ENCODE results near the gene STK39. TPM values are rescaled to one million over a fixed set of nuclear protein-coding genes. Genes with fewer than 3 reads are reported as not detected.

STK39 gene
- total and polyA plus RNA-seq, 2 of the 4 experiments (the other 2 are of a cell fraction): 11.8 to 16.4 TPM

- Histone ChIP-seq H4K5ac (ENCODE audit: low read depth, low read length) (peak overlapping the region; percentile 39; the same call in 1 of the 2 replicates), H4K8ac (ENCODE audit: low read depth in 2 of 2, low read length in 2 of 2) (peak overlapping the region in 1 of 2 experiments; percentile 39; a peak in 1 of 4 replicates), H3K56ac (ENCODE audit: extremely low read depth, insufficient read depth, low read length) (no peak overlapping the region), H4K20me1 (ENCODE audit: insufficient read depth, low read length) (peaks cover 10% of the 10 kb centered on the region; the same call in 1 of the 2 replicates), H3K79me1 (ENCODE audit: low read depth in 1 of 2, low read length in 2 of 2) (peaks cover 39 to 72% of the 10 kb centered on the region in 2 experiments), H2BK15ac (ENCODE audit: low read depth, low read length) (0 out of 3 replicates have a peak overlapping the region, but pooled peaks have one; percentile 27), H3K9ac (ENCODE audit: low read depth, low read length) (no peak overlapping the region), H3K4me2 (ENCODE audit: low read depth, low read length) (peak overlapping the region; percentile 52; the same call in 1 of the 2 replicates), H3K9me3 (ENCODE audit: control insufficient read depth, insufficient read depth, low read length) (no peaks in the 10 kb centered on the region), H2BK120ac (ENCODE audit: low read depth, low read length) (0 out of 2 replicates have a peak overlapping the region, but pooled peaks have one; percentile 19), H3K36me3 (ENCODE audit: control insufficient read depth, insufficient read depth, low read length) (peaks cover 2% of the 10 kb centered on the region), H4K91ac (ENCODE audit: insufficient read depth, low read depth, low read length) (peak overlapping the region; percentile 54; the same call in 1 of the 2 replicates), H3K18ac (ENCODE audit: low read depth, low read length) (peak overlapping the region; percentile 42; the same call in 1 of the 2 replicates), H3K27me3 (ENCODE audit: control insufficient read depth, insufficient read depth, low read length) (no peaks in the 10 kb centered on the region), H2AK5ac (ENCODE audit: low read depth, low read length) (peak overlapping the region; percentile 20; the same call in 1 of the 2 replicates), H2BK5ac (ENCODE audit: low read depth, low read length, poor library complexity, severe bottlenecking) (peak overlapping the region; percentile 86), H3K9me1 (ENCODE audit: insufficient read depth, low read length) (peaks cover 26% of the 10 kb centered on the region), H2AFZ (replicated peaks; ENCODE audit: low read length, poor library complexity) (no peak overlapping the region), H3K23ac (ENCODE audit: low read depth, low read length) (peak overlapping the region; percentile 67; the same call in 1 of the 2 replicates), H3K4ac (ENCODE audit: low read depth, low read length) (peak overlapping the region; percentile 8; the same call in 1 of the 2 replicates), H2AK9ac (replicated peaks; ENCODE audit: low read depth, low read length, poor library complexity) (no peak overlapping the region), H3K4me1 (ENCODE audit: control insufficient read depth, insufficient read depth, low read length) (peaks cover 9% of the 10 kb centered on the region), H3K14ac (replicated peaks; ENCODE audit: low read depth, low read length) (peak overlapping the region; percentile 42; the same call in 1 of the 2 replicates), H3K27ac (ENCODE audit: insufficient read depth, low read length) (peak overlapping the region; percentile 3; the same call in 1 of the 2 replicates), H3K4me3 (ENCODE audit: insufficient read depth, low read depth, low read length) (no peak overlapping the region), H2BK20ac (ENCODE audit: low read depth, low read length) (peak overlapping the region; percentile 34; the same call in 1 of the 2 replicates)
- no CpG with 5 or more reads among the region's 4 CpGs for WGBS, 2 experiments (ENCODE audit: extremely low coverage in 2 of 2, insufficient read length in 1 of 2)
- BruUV-seq (replicated peaks): no TSS peak
- in situ Hi-C loops (cut with MboI; ENCODE audit: low sequenced_read_pairs) (no loop called here), dilution Hi-C loops (cut with HindIII; ENCODE audit: low sequenced_read_pairs, unreplicated experiment) (no loop called here), intact Hi-C loops (cut with micrococcal nuclease) (no loop called here)
- TF ChIP-seq ELK1 (IDR thresholded peaks at IDR 0.05; ENCODE audit: borderline replicate concordance, low read depth, low read length) (no peak), FOS (IDR thresholded peaks at IDR 0.05; ENCODE audit: low read depth, low read length) (peak; percentile 24; the same call in 1 of the 2 replicates)
- DNase-seq: no peak
- POLR2A ChIA-PET (ENCODE audit: unreplicated experiment): no interaction called here
- CTCF ChIA-PET: no interaction called here
- peak; percentile 61 for ATAC-seq (ENCODE audit: low read depth)
Observed at GRCh38 chr2:168184681-168185513, 62.5 kb downstream of the STK39 start.
